Cardiac ventricle fibroblast (primary cell): ENCODE results near the gene COPB1. TPM values are rescaled to one million over a fixed set of nuclear protein-coding genes. Genes with fewer than 3 reads are reported as not detected.

Experiments used
- total RNA-seq: library from RNA; depleted of rRNA; stranded (reverse); fragments of >200 nt; gene quantifications from 2 replicates; pipeline ENCODE4 v1.2.3, GENCODE V29; 2015

Gene COPB1
- total RNA-seq, result 136 and 141 TPM in 2 replicates

GRCh38 chr11:14499560-14500180, at the start of gene COPB1:
Gene COPB1 (minus strand): TSS chr11:14499811. CDS start chr11:14498928, 883 bp downstream.

GRCh38 chr11:14519917-14520746, 20.5 kb upstream of the COPB1 start, which contains the start of gene PSMA1:
Gene PSMA1 (minus strand): TSS chr11:14520386. CDS start chr11:14520299, 87 bp downstream.

Other genes starting within 250 kb of the COPB1 start
- gene RRAS2, start 140.6 kb downstream of the COPB1 start, total RNA-seq, result 99.4 and 103 TPM in 2 replicates
- 77.0 and 87.6 TPM in 2 replicates for gene PSMA1, start 20.6 kb upstream of the COPB1 start, total RNA-seq
- 4.4 and 4.7 TPM in 2 replicates for gene PDE3B, start 144.0 kb upstream of the COPB1 start, total RNA-seq